ENCODE data around the gene SIKE1.
"Not testable (repeated sequence)": the region's sequence is repeated elsewhere in the genome, so short reads cannot be mapped to it uniquely, and the experiment has no call there.

SIKE1 gene

DNA sequence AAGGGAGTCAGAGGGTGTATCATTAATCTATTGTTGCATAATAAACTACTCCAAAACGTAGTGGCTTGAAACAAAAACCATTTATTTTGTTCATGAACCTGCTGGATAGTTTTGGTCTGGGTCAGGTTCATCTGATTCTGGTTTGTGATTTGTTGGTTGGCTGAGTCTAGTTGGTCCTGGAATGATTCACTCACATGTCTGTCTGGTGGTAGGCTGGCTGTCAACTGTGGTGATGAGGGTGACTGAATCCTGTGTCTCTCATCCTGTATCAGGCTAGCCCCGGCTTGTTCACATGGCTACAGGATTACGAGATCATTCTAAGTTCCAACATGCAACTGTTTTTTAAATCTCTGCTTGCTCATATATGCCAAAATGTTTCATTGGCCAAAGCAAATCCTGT, 22.5 kb upstream of the SIKE1 start:
- no peak for TF ChIP-seq CTCF (IDR thresholded peaks at IDR 0.05; ENCODE audit: borderline replicate concordance, control extremely low read depth, extremely low read depth, insufficient read depth, missing control alignments)
- no peak for DNase-seq (ENCODE audit: low spot score)
- in situ Hi-C loops (cut with MboI; ENCODE audit: low sequenced_read_pairs, unreplicated experiment), result no loop called here

DNA sequence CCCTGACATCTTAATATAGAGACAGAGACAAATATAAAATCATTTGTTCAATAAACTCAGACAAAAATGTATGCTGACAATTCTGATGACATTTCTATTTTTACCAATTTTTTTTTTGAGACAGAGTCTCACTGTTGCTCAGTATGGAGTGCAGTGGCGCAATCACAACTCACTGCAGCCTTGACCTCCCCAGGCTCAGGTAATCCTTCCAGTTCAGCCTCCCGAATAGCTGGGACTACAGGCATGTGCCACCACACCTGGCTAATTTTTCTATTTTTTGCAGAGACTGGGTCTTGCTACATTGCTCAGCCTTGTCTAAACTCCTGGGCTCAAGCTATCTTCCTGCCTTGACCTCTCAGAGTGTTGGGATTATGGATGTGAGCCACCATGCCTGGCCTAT, 13.6 kb upstream of the SIKE1 start:
- TF ChIP-seq CTCF (IDR thresholded peaks at IDR 0.05; ENCODE audit: borderline replicate concordance, control extremely low read depth, extremely low read depth, insufficient read depth, missing control alignments), result no peak
- no peak for DNase-seq (ENCODE audit: low spot score)
- in situ Hi-C loops (cut with MboI; ENCODE audit: low sequenced_read_pairs, unreplicated experiment), result no loop called here

GRCh38 chr1:114790581-114790980, 10.1 kb upstream of the SIKE1 start:
- in situ Hi-C loops (cut with MboI; ENCODE audit: low sequenced_read_pairs, unreplicated experiment); DNase-seq (ENCODE audit: low spot score): not testable (repeated sequence)

DNA sequence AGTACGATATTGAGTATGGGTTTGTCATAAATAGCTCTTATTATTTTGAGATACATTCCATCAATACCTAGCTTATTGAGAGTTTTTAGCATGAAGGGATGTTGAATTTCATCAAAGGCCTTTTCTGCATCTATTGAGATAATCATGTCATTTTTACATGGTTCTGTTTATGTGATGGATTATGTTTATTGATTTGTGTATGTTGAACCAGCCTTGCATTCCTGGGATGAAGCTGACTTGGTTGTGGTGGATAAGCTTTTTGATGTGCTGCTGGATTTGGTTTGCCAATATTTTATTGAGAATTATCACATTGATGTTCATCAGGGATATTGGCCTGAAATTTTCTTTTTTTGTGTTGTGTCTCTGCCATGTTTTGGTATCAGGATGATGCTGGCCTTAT, 6.0 kb upstream of the SIKE1 start:
- DNase-seq (ENCODE audit: low spot score); in situ Hi-C loops (cut with MboI; ENCODE audit: low sequenced_read_pairs, unreplicated experiment): not testable (repeated sequence)

- TF ChIP-seq CTCF (IDR thresholded peaks at IDR 0.05; ENCODE audit: borderline replicate concordance, control extremely low read depth, extremely low read depth, insufficient read depth, missing control alignments), result no peak
- in situ Hi-C loops (cut with MboI; ENCODE audit: low sequenced_read_pairs, unreplicated experiment), result no loop called here
- DNase-seq (ENCODE audit: low spot score), result no peak
Measured at GRCh38 chr1:114782476-114782875, 2.0 kb upstream of the SIKE1 start.

DNA sequence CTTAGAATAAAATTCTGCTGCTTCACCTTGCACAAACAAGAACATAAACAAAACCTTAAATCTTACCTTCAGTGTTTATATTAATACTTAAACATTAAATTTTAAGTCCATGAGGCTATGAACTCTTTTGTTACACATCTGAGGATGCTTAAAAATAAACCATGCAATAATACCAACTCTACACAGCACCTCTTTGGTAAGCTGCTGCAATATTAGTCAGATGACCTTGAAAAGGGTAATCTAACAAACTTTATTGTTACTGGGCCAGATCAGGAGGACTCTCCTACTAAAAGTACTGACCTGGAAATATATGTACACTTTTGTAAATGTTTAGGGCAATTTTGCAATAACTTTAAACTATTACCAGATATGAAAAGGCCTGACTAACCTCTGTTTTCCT, 763 bp downstream of the SIKE1 start:
- no peak for TF ChIP-seq CTCF (IDR thresholded peaks at IDR 0.05; ENCODE audit: borderline replicate concordance, control extremely low read depth, extremely low read depth, insufficient read depth, missing control alignments)
- no peak for DNase-seq (ENCODE audit: low spot score)
- in situ Hi-C loops (cut with MboI; ENCODE audit: low sequenced_read_pairs, unreplicated experiment), result no loop called here

- in situ Hi-C loops (cut with MboI; ENCODE audit: low sequenced_read_pairs, unreplicated experiment); DNase-seq (ENCODE audit: low spot score): not testable (repeated sequence)
Measured at GRCh38 chr1:114776726-114777125, 3.8 kb downstream of the SIKE1 start.

DNA sequence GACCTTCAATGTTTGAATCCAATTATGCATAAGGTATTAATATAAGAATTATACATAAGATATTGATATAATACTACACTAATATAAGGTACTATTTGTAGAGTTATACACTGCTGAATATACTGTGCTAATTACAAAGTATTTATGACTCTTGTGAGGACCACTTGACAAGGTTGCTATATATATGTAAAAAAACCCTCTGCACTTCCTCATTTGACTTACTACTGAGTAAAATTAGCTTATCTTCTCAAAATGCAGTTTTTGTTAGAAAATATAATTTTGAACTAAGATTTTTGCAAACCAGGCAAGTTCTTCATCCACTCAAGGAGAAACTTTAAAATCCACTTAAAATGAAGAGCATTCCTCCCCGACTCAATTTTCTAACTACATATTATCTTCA, 8.5 kb downstream of the SIKE1 start:
- TF ChIP-seq CTCF (IDR thresholded peaks at IDR 0.05; ENCODE audit: borderline replicate concordance, control extremely low read depth, extremely low read depth, insufficient read depth, missing control alignments), result no peak
- DNase-seq (ENCODE audit: low spot score), result no peak
- in situ Hi-C loops (cut with MboI; ENCODE audit: low sequenced_read_pairs, unreplicated experiment), result no loop called here

Data from GM13976 (cell line).